Activated CD8-positive, alpha-beta memory T cell treated with anti-CD3 and anti-CD28 coated beads, Interleukin-2, amount 50 U/mL, for 24 hours (primary cell): Measurements from ENCODE around the gene MACROD2.

Experiments
- DNase-seq: peaks from one replicate; pipeline ENCODE4 v3.0.0-alpha.2; 2020; ENCODE audit errors: extremely low read depth

MACROD2 gene

DNA sequence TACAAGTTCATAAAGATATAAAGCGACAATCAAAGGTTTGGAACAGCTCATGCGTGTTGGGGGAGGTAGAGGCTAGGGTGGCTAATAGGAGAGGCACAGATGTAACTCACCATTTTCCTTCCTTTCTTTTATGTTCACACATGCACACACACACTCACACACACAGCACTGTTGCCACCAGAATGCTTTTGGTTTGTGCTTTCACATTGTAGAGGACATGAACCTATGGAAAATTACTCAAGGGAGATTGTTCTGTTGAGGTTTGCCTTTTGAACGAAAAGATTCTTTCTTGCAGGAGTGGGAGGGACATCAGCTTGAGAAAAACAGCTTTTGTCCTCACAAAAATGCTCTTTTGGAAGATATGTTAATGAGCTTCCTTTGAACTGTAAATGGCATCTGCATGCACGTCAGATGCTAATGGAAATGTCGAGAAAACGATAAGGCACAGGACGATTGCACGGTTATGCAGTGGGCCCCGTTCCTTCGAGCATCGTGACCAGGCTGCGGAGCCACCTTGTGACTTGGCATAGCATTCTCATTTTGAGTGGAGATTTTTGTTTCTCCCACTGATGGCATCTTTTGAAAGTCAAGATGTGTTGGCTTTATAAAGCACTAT, 1853.8 kb downstream of the MACROD2 start:
- no peak for DNase-seq

DNA sequence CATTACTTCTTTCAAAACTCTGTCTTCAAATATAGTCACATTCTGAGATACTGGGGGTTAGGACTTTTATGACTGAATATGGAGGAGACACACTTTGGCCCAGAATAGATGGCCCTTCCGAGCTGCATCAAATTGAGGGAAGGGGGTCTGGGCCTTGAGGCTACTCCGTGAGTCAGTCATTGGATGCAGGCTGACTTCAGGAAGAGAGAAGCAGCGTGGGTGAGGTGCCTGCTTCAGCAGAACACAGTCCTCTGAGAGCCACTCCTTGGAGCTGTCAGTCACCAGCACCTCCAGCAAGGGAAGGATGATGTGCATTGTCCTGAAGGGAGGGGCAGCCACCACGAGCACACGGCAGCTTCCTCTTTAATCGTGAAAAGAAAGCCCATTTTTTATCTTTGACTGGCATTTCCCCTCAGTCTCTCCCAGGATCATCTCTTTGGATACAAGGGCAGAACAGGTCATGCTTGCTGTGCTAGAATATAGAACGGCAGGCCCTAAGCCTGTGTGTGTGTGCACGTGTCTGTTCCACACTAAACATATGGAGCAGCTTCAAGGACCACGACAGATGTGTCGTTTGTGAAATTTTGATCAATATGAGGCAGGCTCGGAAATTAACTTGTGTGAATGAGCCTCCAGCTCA, 1856.4 kb downstream of the MACROD2 start:
- DNase-seq: no peak

DNA sequence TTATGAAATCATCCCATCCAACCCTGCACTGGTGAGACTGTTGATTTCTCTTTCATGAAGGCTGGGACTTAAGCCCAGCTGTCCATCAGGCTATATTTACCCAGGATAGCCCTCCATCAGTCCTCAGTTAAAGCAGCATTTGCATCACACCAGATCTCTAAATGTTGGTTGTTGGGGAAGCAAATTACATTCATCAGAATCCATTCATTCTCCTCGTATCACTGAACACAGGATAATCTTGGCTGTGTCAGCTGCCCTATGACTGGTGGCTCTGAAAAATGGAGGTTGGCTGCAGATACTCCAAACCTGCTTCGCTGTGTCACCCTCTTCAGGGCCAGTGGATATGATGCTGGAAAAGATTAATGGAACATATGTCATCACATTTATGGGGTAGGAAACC, 1859.6 kb downstream of the MACROD2 start:
- DNase-seq: no peak

DNA sequence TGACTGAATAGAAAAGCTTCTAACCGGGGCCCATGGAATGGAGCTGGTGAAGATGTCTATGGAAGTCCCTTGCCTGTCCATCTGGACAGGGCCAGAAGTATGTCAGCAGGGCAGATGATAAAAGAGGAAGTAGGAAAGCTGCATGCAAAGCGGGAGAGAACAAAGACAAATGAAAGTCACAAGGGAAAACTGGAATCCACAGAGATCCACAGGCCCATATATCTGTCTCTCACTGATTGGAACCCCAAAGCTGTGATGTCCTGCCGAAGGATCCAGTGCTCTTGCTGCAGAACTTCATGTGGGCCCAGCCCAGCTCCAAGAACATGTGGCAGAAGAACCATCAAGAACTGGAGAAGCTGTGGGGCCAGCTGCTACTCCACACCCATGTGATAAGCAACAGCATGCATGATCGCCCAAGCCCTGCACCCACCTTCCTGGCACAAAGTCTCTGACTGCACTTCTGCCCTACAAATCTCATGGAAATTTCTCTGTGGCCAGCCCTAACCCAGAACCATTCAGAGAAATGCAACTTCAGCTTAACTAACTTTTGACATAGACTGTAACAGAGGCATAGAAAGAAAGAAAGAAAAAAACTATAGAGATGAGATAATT, 1862.0 kb downstream of the MACROD2 start:
- DNase-seq: no peak

DNA sequence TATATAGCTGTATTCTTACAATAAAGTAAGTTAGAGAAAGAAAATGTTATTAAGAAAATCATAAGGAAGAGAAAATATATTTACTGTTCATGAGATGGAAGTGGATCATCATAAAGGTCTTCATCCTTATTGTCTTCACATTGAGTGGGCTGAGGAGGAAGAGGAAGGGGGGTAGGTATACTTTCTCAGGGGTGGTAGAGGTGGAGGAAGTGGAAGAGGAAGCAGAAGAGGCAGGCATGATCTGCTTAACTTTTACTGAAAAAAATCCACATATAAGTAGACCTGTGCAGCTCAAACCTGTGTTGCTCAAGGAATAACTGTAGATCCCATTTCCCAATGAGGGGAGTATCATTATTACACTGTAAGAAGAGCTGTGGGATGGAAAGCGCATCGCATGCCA, 1863.7 kb downstream of the MACROD2 start:
- DNase-seq: no peak

DNA sequence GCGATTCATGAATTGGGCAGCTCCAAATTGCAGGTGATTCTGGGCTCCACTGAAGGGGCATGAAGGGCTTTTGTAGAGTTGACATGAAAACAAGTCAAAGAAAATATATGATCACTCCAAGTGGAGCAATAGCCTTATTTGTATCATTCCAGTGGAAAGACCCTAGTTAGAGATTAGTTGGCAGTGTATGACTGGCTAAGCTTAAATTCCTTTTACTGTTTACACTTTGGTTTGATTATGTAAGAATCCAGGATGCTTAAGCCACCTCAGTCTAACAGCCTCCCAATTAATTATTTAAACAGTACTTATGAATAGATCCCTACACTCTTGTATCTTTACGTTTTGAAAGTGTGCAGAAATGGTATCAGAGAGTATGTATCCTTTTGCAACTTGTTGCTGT, 1865.5 kb downstream of the MACROD2 start:
- no peak for DNase-seq

DNA sequence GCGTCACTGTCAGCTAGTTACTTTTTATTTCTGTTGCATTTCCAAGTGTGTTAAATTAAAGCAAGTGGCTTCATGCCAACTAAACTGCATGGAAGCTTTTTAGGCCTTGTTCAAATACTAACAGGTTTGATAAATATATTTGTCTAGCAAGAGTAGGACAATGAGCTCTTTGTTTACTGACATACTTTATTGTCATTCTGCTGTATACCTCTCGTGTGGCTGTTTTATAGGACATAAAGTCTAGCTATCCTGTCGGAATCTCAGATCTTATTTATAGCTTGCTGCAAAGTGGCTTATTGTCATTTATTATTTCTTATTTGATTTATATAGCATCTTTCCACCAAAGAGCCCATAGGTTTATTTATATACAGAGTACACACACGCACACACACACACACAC, 1866.9 kb downstream of the MACROD2 start:
- DNase-seq: no peak

DNA sequence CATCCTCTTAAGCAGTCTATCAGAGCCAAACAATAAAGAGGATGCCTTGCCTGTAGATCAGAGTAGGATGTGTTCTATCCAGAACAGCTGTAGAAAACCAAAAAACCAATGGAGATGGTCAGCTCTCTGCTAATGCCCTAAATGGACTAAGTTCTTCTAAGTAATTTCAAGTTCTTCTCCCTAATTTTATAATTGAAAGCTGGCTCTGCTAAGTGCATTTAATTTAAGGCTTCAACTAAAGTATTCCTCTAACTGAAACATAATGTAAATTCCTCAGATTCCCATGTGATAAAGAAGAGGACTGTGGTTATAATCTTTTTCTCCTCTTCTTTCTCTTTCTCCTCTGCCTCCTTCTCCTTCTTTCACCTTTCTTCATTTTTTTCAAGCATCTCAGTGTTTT, 1868.4 kb downstream of the MACROD2 start:
- DNase-seq: no peak

DNA sequence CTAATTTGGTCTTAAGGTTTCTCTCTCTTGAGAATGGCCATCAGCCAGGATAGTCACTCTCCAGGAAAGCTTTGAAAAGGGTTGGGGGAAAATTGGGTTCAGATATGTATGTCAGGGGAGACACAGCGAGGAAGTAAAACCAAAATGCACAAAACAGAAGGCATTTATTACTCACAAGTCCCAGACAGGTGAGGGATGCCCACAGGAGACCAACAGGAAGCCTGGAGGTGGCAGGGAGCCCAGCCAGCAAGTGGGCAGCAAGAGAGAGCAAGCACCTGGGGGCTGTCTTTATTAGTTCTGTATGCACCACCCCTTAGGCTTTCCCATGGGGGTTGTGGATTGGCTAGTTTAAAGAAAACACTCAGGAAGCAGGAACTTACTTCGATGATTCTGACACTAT, 1870.2 kb downstream of the MACROD2 start:
- DNase-seq: no peak

DNA sequence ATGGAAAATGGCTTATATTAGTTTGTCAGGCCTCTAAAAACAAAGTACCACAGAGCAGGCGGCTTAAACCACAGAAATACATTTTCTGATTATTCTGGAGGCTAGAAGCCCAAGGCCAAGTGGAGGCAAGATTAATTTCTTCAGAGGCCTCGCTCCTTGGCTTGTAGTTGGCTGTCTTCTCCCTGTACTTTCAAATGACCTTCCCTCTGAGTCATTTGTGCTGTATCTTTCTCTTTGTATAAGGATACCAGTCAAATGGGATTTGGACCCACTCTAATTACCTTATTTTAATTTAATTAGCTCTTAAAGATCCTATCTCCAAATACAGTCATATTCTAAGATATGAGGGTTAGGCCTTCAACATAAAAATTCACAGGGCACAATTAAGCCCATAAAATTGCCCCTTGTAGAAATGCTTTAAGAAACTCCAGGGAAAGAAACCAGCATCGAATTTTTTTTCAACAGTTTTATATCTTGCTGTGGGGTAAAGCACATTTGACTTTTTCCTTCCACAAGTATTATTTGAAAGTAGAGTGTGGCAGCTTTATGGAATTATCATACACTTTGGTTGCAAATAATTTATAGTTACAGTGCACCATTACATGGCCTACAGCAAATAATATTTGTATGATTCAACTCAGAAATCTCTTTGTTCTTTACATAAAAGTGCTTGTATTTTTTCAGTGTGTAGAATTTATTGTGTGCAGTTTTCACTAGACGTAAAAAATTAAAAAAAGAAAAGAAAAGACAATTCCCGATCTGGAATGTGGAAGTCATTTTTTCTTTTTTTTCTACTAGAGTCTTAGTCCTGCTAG, 1871.8 kb downstream of the MACROD2 start:
- no peak for DNase-seq

DNA sequence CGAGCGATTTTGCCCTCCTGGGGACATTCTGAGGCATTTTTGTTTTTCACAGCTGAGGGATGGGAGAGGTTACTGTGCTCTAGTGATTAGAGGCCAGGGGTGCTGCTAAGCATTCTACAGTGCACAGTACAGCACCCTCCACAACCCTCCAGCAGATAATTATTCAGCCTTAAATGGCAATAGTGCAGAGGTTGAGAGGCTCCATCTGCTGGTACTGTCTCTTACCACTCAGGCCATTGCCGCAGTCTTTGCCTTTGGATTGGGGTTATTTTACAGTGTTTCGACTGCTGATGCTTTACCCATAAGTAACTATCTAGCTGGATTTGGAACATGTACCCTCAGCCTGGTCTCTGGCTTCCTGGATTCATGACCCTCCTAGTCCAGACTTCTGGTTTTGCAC, 1872.6 kb downstream of the MACROD2 start:
- DNase-seq: no peak

DNA sequence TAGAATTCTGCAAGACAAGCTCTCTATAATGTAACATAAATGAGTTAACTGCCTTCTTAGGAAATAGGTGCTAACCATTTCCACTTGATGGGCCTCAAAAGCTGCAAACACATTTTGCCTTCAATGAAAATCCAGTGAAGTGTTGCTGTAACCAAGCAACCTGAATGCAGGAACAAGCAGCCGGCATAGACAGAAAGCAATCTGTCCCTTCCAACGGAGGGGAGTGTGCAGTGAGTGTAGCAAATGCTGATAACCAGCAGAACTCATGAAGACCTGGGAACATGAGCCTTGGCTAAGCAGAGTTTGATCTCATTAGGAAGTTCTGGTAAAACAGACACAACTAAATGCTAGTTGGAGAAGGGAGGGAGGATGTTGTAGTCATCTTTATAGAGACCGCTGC, 1880.1 kb downstream of the MACROD2 start:
- no peak for DNase-seq

DNA sequence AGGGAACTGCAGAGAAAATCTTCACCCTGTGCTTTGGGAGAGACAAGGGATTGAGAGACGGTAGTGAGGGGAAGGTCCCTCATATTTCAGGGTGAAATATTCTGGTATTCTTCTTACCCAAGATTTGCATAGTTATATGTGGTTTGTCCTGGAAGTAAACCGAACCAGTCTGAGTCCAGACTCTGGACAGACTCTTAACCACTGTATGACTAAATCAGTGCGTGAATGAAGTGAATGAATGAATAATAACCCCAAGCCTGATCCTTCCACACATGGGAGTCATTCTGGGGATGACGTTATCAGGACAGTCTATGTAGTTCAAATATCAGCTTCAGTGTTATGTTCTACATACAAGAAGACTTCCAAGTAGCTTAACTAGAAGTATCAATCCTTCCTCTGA, 1887.2 kb downstream of the MACROD2 start:
- no peak for DNase-seq

DNA sequence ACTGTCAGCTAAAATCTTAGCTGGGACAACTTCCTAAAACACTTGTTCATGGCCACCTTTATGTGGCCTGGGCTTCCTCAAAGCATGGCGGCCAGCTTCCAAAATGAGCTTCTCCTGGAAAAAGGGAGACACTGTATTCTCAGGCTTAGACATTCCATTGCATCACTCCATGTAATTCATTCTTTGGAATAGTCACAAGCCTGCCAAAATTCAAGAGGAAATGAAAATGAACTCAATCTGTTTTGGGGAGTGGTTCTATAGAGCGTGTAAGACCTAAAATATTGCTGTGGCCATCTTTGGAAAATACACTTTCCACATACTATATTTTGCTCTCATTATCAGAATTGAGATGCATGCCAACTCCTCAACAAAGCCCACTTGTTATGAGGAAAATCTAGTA, 1890.9 kb downstream of the MACROD2 start:
- DNase-seq: no peak

DNA sequence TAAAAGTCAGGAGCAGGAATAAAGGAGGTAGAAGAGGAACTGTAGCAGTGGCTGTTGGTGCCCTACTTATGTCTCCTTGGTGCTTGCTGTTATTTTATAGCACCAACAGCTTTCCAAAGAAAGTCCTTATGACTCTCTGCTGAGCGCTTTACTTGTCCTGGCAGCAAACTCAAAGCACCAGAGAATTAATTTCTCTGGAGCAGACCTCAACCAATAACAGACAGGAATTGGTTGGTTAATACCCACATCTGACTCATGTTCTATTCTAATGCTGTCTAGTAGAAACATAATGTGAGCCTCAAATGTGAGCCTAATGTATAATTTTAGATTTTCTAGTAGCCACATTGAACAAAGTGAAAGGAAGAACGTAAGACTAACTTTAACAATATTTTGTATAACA, 1892.1 kb downstream of the MACROD2 start:
- DNase-seq: no peak

DNA sequence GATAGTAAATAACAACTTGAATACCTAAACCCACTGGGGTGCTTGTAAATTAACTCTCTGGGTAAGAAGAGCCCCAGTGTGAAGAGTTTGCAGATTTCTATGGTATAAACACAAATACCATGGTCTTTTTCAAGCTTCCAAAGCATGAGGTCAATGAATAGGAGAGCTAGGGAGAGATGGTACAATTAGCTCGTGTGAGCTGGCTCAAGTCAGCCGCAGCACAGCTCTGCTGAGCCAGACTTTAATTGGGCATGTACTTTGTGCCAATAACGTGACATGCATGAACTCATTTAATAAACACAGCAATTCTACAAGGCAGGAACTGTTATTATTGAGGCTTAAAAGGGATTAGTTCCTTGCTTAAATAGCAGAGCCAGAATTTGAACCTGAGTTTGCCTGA, 1893.7 kb downstream of the MACROD2 start:
- no peak for DNase-seq

DNA sequence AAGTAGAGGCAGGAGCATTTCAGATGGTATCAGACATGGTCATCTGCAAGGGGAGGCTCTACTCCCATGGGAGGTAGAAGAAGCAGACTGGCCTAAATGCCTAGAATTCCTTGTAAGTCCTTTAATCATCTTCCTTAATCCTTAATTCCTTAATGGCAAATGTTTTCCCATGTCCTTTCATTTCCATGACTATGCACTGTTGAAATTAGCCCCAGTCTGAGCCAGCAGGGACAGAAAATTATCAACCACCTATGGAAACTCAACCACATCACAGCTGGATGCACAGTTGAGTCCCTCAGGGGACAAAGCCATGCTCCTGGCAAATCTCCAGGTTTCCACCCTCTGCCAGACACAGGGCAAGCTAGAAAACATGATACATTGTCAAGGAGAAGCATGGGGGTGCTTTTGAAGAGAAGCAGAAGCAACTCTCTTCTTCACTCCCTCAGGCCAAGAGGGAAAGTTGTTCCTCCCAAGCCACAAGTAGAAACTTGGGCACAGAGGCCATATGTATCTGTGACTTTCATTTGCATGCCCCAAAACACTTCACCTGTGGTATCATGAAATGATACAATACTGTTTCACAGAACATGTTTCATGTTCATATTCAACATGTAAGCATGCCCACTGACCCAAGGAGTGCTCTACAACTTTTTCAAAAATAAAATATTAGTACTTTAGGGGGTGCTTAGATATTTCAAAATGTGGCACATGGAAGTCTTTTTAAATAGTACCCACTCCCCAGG, 1894.4 kb downstream of the MACROD2 start:
- DNase-seq: no peak

DNA sequence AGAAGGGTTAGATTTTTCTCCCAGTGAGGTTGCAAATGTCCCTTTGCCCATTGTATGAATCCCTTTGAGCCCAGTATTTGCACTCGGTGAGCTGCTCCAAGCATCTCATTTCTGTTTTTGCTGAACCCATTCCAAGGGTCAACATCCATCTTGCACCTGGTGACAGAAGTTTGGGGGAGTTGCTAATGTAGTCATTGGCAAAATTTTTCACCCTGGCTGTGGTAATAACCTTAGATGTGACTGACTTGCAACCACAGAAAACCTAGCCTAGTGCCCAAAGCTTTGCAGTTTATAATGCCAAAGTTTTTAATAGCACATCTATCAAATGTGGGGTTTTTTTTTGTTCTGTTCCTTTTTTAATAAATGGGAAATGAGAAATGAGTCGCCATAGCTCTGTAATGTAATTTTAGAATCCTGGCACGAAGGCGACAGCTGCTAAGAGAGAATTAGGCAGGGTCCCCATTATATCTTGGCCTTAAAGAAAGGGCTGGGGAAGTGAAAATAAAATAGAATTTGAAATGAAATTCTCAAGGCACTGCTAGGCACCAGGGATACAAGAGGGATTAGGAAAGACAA, 1895.2 kb downstream of the MACROD2 start:
- no peak for DNase-seq

DNA sequence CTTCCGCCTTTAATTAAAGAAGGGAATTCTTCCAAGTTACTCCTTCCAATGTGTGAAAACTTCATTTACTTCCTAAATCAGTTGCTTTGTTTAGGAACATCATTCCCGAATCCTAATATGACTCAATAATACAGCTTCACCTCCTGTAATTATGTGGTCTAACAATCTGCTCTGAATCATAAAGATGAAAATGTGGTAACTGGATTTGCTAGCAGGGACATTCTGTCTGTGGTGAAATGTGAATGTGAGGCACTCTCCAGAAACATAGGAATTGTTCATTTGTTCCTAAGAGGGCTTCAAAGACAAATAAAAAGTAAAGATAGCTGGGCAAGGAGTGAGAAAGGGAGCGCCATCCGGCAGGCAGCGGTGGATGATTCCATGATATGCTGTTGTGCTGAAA, 1899.8 kb downstream of the MACROD2 start:
- DNase-seq: no peak

DNA sequence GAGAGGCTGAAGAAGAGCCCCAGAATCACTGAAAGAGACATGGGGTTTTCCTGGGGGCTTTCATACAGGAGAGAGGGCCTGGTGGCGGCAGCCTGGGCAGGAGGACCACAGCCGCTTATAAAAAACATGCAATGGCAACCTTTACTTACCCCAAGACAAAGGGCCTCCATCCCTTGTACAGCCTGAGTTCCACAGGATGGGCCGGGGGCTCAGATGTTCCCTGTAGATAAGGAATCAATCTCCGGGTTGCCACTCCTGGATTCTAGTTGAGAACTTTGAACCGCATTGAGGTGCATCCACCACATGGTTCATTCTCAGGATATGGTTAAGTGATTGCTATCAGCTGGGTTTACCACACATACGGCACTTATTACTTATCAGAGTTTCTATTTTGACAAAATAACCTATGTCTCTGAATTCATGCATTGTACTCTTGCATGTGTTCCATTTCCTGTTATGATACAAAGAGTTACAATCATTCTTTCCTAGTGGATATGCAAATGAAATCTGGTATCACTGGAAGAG, 1900.3 kb downstream of the MACROD2 start:
- no peak for DNase-seq

DNA sequence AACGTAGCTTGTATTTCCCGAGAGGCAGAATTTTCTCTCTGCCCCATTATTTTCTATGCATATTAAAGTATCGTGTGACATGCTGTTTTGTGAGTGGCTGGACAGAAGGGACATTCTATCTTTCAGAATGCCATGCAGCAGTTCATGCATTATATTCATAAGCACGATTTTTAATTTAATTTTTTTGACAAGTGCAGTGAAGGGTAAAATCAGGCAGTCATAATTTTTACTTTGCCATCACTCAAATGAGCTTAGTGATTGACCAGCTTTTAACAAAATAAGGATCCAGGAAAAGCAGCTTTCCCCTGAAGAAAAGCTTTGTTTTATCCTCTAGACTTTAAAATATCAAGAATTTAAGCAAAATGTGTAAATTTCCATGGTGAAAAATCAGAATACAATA, 1904.7 kb downstream of the MACROD2 start:
- no peak for DNase-seq
